PC-3 (cell line): ENCODE measurements around the gene DOCK1. TPM values are rescaled to one million over a fixed set of nuclear protein-coding genes. Genes with fewer than 3 reads are reported as not detected.

ENCODE experiments used
- ATAC-seq: fragments of 200-7000 bp; cut with Tn5 transposase; 2 replicates; pipeline ENCODE4 v1.9.1; 2020; ENCODE audit warnings: mild to moderate bottlenecking, moderate library complexity
- BruUV-seq: library from RNA; stranded (reverse); fragments of 400-500 nt; replicated peaks from 2 replicates; lab custom pipeline; 2021; lab: Mats Ljungman, UMichigan
- CTCF ChIA-PET: fragments of 300-600 bp; sonication (Branson Sonifier 250); formaldehyde crosslinking; loops from one replicate; lab custom pipeline; 2022; ENCODE audit warnings: antibody characterized with exemption; lab: Charles Lee
- POLR2A ChIA-PET: fragments of 300-600 bp; sonication (Branson Sonifier 250); formaldehyde crosslinking; loops from one replicate; lab custom pipeline; 2022; ENCODE audit warnings: antibody characterized with exemption; ENCODE audit not compliant: unreplicated experiment; lab: Charles Lee
- DNase-seq: peaks from one replicate; pipeline ENCODE4 v3.0.0-alpha.2; 2015
- H2AFZ ChIP-seq: fragments of 300-600 bp; sonication (generic); 2 replicates; pipeline ENCODE4 v1.6.0; 2016; ENCODE audit warnings: antibody characterized with exemption, low read length
- H3F3A ChIP-seq: fragments of 300-600 bp; sonication (generic); one replicate; pipeline ENCODE4 v1.6.0; 2017; ENCODE audit warnings: antibody characterized with exemption, low read length, control low read depth, mild to moderate bottlenecking; ENCODE audit not compliant: unreplicated experiment
- H3K27ac ChIP-seq: fragments of 300-600 bp; sonication (generic); 2 replicates; pipeline ENCODE4 v1.5.1; 2016; ENCODE audit warnings: mild to moderate bottlenecking, low read length
- H3K27me3 ChIP-seq: fragments of 300-600 bp; sonication (generic); 2 replicates; pipeline ENCODE4 v1.6.1; 2016; ENCODE audit warnings: low read length, mixed read lengths
- H3K36me3 ChIP-seq: fragments of 300-600 bp; sonication (generic); 2 replicates; pipeline ENCODE4 v1.6.1; 2016; ENCODE audit warnings: low read depth, mixed run types, low read length, mixed read lengths
- H3K4me1 ChIP-seq: fragments of 300-600 bp; sonication (generic); 2 replicates; pipeline ENCODE4 v1.5.1; 2016; ENCODE audit warnings: low read length; ENCODE audit not compliant: insufficient read depth
- H3K4me2 ChIP-seq: fragments of 300-600 bp; sonication (generic); 2 replicates; pipeline ENCODE4 v1.6.0; 2016; ENCODE audit warnings: low read length
- H3K4me3 ChIP-seq: fragments of 300-600 bp; sonication (generic); 2 replicates; pipeline ENCODE4 v1.5.1; 2016; ENCODE audit warnings: mild to moderate bottlenecking, low read length, mixed read lengths
- H3K79me2 ChIP-seq: fragments of 300-600 bp; sonication (generic); 2 replicates; pipeline ENCODE4 v1.6.1; 2017; ENCODE audit warnings: low read length, mixed read lengths
- H3K9ac ChIP-seq: fragments of 300-600 bp; sonication (generic); 2 replicates; pipeline ENCODE4 v1.6.0; 2016; ENCODE audit warnings: mild to moderate bottlenecking, low read length
- H3K9me2 ChIP-seq: fragments of 300-600 bp; sonication (generic); replicated peaks from 2 replicates; pipeline ENCODE4 v1.6.1; 2016; ENCODE audit warnings: mixed run types, low read length, mixed read lengths
- H3K9me3 ChIP-seq: fragments of 300-600 bp; sonication (generic); 2 replicates; pipeline ENCODE4 v1.6.1; 2016; ENCODE audit warnings: low read length, mixed read lengths
- H4K20me1 ChIP-seq: fragments of 300-600 bp; sonication (generic); 2 replicates; pipeline ENCODE4 v1.6.1; 2016; ENCODE audit warnings: low read length, mixed read lengths
- CTCF ChIP-seq: fragments of 300-600 bp; sonication (generic); conservative IDR thresholded peaks from 2 replicates; pipeline ENCODE4 v1.5.1; 2017; ENCODE audit warnings: antibody characterized with exemption, low read depth, mild to moderate bottlenecking, low read length
- EZH2 ChIP-seq: fragments of 300-600 bp; sonication (generic); IDR thresholded peaks from one replicate; pipeline ENCODE4 v1.6.1; 2017; ENCODE audit warnings: antibody characterized with exemption, mild to moderate bottlenecking, low read length; ENCODE audit not compliant: unreplicated experiment
- EZH2phosphoT487 ChIP-seq: fragments of 300-600 bp; sonication (generic); IDR thresholded peaks from 2 replicates; pipeline ENCODE4 v1.6.1; 2018; ENCODE audit warnings: mild to moderate bottlenecking, antibody characterized with exemption, low read length, borderline replicate concordance
- intact Hi-C: fragments of 100-400 bp; cut with micrococcal nuclease; formaldehyde crosslinking; loops from 2 replicates; pipeline ENCODE4 v1.9.0; 2023
- total RNA-seq: library from RNA; depleted of rRNA; stranded (reverse); fragments of >200 nt; gene quantifications from 2 replicates; pipeline ENCODE4 v1.2.3, GENCODE V29; 2014

DOCK1 gene
- total RNA-seq, 1 experiment from 2014 or later, result 34.3 TPM

DNA sequence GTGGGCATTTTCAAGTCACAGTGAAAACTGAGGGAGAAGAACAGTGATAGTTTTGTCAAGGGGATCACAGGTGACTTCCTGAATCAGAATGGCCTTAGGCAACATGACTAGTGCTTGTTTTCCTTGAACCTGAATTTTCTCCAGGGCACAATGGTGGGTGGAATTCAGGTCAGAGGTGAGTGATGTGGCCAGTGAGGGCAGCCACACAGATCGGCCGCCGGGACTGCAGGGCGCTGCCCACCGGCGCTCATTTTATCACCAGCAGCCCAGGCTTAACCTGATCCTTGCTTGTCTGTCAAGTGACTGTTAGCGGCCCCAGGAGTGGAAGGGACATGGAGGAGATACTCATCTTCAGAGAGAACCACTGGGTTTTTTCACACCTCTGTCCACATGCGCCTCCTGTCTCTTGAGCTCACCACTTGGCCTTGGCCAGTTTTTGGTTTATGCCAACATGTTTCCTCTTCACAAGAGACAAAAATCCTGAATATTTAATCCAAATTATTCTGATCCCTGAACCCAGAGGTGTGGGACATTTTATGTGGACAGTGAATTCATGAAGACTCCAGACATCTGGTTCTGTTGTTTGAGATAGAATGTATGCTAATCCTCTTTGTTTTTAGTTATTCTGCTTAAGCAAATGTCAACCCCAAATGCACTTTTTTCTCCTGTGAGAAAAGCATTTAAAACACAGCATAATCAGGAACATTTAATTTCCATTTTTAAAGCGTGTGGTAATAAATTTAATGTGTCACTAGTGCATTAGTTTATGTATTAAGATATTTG is 108.7 kb downstream of the DOCK1 start:
- H3K4me2 ChIP-seq, result peak overlapping the region; percentile 54
- ChIA-PET CTCF (no interaction called here), POLR2A (no interaction called here)
- DNase-seq (peak; percentile 61), ATAC-seq (peak; percentile 35)
- no peaks in the 10 kb centered on the region for H3K9me3 ChIP-seq
- H3K9ac ChIP-seq, result no peak overlapping the region
- H4K20me1 ChIP-seq, result peaks cover 3% of the 10 kb centered on the region; the same call in 1 of the 2 replicates
- no peaks in the 10 kb centered on the region for H3K9me2 ChIP-seq
- no peaks in the 10 kb centered on the region for H3F3A ChIP-seq
- BruUV-seq, result no TSS peak
- intact Hi-C loops, result loop anchor here (5.0 kb wide), 1 partner anchor 107 kb away; the partner anchor contains the start of gene DOCK1
- TF ChIP-seq CTCF (no peak), EZH2phosphoT487 (no peak), EZH2 (no peak)
- H3K79me2 ChIP-seq, result no peaks in the 10 kb centered on the region
- H3K4me1 ChIP-seq, result peaks cover 26% of the 10 kb centered on the region
- no peak overlapping the region for H3K4me3 ChIP-seq
- no peaks in the 10 kb centered on the region for H3K36me3 ChIP-seq
- no peaks in the 10 kb centered on the region for H3K27me3 ChIP-seq
- H2AFZ ChIP-seq, result no peak overlapping the region
- peak overlapping the region; percentile 60 for H3K27ac ChIP-seq

DNA sequence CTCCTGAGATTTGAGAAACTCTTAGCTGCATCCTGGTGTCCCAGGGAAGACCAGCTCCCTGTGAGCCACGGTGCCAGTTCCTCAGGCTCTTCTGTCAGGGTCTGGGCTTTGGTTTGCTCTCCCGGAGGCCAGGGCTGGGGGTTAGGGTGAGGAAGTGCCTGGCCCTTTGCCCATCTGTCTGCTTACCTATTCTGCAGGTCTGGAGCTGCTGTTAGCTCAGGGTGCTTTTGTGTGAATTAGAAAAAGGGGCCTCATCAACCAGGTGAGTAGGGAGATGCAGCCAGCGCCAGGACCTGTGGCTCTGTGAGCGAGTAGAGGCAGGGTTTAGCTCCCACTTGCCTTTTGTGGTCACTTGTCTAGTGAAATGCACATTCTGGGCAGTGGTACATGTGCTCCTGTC is 109.4 kb downstream of the DOCK1 start:
- CTCF ChIA-PET, result no interaction called here
- BruUV-seq, result no TSS peak
- POLR2A ChIA-PET, result no interaction called here

More for the DNA sequence above, 109.4 kb downstream of the DOCK1 start:
- no peak overlapping the region for H2AFZ ChIP-seq
- DNase-seq (no peak), ATAC-seq (no peak)
- H4K20me1 ChIP-seq, result peaks cover 3% of the 10 kb centered on the region; the same call in 1 of the 2 replicates
- intact Hi-C loops, result loop anchor here (5.0 kb wide), 1 partner anchor 107 kb away; the partner anchor contains the start of gene DOCK1
- no peaks in the 10 kb centered on the region for H3K9me2 ChIP-seq
- no peak overlapping the region for H3K4me3 ChIP-seq
- H3K27ac ChIP-seq, result no peak overlapping the region
- H3F3A ChIP-seq, result no peaks in the 10 kb centered on the region
- H3K79me2 ChIP-seq, result no peaks in the 10 kb centered on the region
- peaks cover 26% of the 10 kb centered on the region for H3K4me1 ChIP-seq
- H3K36me3 ChIP-seq, result no peaks in the 10 kb centered on the region
- H3K9me3 ChIP-seq, result no peaks in the 10 kb centered on the region
- no peak for TF ChIP-seq CTCF
- TF ChIP-seq EZH2, result no peak
- no peak for TF ChIP-seq EZH2phosphoT487
- no peak overlapping the region for H3K4me2 ChIP-seq
- H3K27me3 ChIP-seq, result no peaks in the 10 kb centered on the region
- H3K9ac ChIP-seq, result no peak overlapping the region
